ENCODE measurements around the gene ANO3.
"Not testable (repeated sequence)": the region's sequence is repeated elsewhere in the genome, so short reads cannot be mapped to it uniquely, and the experiment has no call there.

The ANO3 gene
- 0 to 0.09 reads per million in 2 donors for total RNA-seq

DNA sequence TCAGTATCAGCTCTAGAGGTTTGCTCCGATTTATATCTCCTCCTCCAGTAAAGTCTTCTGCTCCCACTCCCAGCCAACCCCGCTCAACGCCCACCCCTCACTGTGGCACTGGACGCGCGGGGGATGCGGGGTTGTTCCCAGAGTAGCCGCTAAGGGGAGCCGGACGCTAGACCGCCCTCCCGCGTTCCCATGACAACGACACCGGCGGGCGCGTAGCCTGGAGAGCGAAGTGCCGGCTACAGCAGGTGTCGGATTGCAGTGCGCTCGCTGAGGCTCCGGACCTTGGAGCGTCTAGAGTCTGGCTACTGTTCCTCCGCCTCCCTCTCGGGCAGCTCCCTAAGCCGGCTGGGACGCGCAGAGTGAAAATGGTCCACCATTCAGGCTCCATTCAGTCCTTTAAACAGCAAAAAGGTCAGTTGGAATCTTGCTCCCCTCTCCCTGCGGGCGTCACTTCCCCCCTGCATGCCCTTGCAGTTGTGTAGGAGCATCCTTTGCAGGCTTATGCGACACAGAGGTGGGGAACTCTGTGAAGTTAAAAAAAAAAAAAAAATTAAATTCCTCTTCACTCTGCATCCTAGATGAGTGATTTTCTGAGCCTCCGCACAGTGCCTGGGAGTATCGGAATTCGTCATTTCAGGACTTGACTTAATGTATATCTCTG lies at the start of gene ANO3:
ANO3 (plus strand) TSS at position 220 of the 661 bp plus-strand sequence; CDS start at position 366, 146 bp downstream.
- no peak for DNase-seq

DNA sequence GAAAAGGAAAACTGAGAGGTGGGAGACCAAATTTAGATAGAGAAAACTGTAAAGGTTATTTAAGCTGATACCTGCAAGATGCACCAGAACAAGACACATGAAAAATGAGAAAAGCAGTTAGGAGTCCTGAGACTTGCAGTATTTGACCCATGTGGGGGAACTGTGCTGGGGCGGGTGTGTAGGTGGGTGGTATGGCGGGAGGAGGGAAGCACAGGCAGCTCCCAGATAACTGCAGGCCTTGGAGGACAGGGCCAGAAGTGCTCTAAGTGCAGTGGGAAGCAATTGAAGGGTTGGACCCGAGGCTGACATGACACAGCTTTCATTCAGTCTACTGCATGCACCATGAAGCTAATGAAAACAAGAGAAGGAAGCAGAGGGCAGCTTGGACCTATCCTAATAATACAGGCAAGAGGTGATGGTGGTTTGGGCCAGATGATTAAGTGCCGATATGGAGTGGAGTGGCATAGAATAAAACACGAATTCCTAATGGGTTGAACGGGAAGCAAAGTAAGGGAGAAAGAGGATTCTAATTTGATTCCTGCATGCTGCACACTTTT lies 48.0 kb upstream of the ANO3 start:
- DNase-seq = no peak

DNA sequence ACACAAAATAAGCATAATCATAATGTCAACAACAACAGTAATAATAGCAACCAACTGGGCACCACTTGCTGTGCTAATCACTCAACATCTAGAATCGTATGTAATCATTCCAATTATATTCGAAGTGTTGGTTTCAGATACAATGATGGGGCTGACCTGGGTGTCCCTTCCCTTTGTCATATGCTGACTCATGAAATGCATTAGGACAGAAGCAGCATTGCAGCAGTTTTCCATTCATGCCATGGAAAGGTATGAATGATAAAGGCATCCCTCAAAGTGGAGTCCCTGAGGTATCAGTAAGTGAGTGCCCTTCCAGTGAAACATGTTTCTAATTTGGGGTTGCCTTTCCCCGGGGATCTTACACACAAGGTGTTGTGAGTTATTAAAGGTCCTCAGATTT lies 46.3 kb upstream of the ANO3 start:
- no peak for DNase-seq

DNA sequence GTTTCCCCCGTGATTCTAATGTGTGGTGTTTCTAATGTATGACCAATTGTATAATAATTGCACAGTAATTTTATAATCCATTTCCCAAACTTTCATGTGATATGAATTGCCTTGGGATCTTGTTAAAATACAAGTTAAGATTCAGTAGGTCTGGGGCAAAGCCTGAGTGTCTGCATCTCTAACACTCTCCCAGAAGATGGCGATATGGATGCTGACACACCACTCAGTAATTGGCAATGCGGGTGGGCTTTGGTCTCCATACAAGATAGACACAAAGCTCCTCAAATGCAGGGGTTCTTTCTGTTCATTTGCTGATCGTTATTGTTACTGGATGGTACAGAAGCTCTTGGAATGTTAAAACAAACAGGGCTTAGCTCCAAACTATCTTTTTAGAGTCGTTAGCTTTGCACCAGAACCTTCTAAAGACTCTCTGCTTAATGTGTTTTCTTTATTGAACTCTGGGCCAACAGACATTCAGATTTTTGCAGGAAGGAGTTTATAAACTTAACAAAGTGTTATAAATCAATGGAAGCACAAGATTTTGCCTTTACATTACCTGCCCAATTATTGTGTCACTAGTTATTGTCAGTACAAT lies 45.4 kb upstream of the ANO3 start:
- DNase-seq = no peak

GRCh38 chr11:26287067-26287518 lies 44.8 kb upstream of the ANO3 start:
- no peak for DNase-seq

GRCh38 chr11:26297189-26297975 lies 34.5 kb upstream of the ANO3 start:
- no peak for DNase-seq

GRCh38 chr11:26316372-26316771 lies 15.6 kb upstream of the ANO3 start:
- not testable (repeated sequence) for DNase-seq

DNA sequence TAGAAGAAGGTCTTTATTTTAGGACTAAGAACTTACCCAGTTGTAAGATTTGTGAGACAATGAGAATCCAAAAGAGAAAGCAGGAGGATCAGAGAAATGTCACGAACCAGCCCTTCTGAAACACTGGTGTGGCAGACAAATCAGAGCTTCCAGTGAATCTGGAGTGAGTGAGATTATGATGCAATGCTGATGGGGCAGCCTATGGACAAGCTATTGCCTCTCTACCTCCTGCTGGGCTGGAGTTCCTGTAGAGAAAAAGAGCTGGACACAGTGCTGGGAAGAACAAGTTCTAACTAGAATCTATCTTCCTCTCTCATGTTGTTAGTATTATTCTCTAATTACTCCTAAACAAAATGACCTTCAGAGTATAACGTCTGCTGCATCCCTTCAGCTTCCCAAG lies 12.0 kb upstream of the ANO3 start:
- DNase-seq = no peak

- no peak for DNase-seq
These were observed 10.4 kb upstream of the ANO3 start for GRCh38 chr11:26321516-26321915.

DNA sequence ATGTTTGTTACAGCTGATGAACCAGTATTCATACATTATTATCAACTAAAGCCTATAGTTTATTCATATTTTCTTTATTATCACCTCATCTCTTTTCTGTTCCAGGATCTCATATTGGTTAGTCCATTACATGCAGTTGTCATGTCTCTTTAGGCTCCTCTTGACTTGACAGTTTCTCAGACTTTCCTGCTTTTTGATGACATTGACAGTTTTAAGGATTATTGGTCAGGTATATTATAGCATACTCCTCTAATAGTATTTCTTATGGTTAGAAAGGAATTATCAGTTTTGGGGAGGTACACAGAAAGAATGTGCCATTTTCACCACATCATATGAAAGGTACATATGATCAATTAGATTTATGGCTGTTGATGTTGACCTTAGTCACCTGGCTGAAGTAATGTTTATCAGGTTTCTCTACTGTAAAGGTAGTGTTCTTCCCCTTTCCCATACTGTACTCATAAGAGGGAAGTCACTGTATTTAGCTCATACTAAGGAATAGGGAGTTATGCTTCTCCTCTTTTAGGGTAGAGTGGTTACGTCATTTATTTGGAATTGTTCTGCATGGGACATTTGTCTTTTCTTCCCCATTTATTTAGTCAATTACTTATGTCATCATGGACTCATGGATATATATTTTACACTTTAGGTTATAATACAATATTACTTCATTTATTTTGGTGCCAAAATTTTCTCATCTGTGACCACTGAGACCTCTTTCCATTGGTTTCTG lies 9.4 kb upstream of the ANO3 start:
- no peak for DNase-seq

GRCh38 chr11:26323837-26324236 lies 8.1 kb upstream of the ANO3 start:
- no peak for DNase-seq

DNA sequence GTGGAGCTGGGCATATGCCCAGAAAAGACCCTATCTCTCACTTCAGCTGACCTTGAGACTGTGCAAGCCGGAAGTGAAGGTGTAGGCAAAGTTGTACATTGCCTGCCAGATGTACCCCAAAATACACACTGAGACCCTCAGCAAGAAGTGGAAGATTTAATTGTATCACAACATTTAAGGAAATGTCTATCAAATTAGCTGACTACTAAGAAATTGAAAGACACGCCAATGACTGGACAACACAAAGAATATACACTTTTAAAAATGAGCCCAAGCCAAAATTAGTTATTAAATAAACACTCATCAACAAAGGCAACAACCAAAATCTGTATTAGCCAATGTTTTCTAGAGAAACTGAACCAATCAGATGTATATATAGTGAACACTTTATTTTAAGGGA lies 7.7 kb upstream of the ANO3 start:
- DNase-seq = no peak

GRCh38 chr11:26326793-26327400 lies 5.0 kb upstream of the ANO3 start:
- no peak for DNase-seq

DNA sequence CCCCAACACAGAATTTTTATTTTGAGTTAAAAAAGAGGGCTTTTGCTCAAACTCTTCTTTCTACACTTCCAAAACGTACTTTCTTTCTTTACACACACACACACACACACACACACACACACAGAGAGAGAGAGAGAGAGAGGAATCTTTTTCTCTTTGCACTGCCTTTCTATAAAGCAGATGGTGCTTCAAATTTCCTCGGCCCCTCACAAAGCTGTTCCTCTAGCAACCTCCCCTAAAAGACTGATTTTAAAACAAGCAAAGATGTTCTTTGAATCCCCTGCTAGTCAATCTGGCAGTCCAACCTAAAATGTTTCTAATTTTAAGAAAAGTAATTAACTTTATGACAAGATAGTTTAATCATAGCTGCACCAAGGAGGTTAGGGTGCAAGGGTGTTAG lies 2.7 kb upstream of the ANO3 start:
- DNase-seq = no peak

DNA sequence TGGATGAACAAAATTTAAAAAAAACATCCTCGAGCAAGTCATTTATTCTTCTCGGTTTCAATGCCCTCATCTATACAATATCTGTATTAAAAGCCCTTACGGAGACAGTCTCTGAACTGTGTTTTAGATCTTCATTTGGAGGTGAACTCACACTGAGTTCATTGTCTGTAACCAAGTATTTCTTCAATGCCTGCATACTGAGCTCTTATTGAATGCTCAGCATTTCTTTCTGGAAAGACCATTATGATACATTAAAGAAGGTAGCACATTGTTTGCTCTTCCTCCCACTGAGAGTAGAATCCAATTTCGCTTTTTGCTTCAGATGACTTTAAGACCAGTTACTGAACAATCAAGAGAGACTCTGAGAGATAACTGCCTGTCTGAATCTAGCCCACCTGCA lies 1.7 kb upstream of the ANO3 start:
- DNase-seq = no peak

GRCh38 chr11:26332572-26332915 lies 614 bp downstream of the ANO3 start:
- no peak for DNase-seq

- DNase-seq = no peak
These were observed 2.0 kb downstream of the ANO3 start for GRCh38 chr11:26333906-26334305.

DNA sequence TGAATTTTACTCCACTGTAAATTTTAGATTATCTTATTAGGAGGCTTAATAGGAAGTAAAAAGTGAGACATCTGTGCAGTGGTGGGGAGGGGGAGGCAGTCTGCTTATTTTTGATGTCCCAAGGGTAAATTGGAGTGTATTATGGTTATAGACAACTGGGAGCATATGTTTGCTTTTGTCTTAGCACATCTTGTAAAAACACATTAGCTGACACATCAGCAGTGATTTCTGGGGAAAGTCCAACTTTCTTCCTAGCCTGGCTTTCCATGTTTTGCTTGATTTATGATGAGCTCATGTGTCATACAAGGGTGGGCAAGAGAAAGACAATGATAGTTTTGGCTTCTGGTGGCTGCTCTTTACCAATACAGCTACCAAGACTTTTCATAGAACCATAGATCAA lies 4.0 kb downstream of the ANO3 start:
- no peak for DNase-seq

GRCh38 chr11:26344647-26345046 lies 12.7 kb downstream of the ANO3 start:
- no peak for DNase-seq

DNA sequence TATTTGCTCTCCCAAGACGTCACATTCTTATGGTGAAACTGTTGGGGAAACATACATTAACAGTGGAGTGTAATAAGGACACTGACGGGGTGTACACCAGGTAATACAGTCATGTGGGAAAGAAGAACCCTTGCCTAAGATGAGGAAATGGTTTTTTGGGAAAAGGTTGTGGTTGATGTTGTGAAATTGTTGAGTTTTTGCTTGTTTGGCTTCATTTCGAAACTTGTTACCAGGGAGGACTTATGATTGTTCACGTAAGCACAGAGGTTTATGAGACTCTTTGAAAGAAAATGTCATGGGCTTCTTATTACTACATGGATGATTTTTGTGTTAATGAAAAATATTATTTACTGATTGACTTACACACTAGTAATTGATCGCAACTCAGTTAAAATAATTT lies 16.8 kb downstream of the ANO3 start:
- no peak for DNase-seq

GRCh38 chr11:26350002-26350401 lies 18.1 kb downstream of the ANO3 start:
- no peak for DNase-seq

DNA sequence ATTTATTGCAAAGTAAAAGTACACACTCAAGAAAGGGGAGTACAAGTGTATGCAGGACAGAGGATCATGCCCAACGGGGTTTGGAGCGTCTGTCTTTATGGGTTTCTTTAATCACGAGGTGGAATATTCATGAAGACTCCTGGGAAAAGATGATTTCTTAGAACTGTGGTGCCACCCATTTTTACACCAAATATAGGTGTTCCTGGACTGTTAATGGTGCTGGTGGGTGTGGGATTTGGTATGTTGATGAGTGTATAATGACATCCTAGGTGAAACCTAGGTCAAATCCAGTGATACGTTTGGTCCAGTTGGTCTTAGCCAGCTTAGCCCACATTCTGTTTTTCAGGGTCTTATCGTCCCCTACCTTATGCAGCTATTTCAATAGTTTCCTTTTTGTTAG lies 21.1 kb downstream of the ANO3 start:
- DNase-seq = no peak

- no peak for DNase-seq
These were observed 27.1 kb downstream of the ANO3 start for GRCh38 chr11:26359055-26359454.
